ENCODE measurements around the gene CEACAM16. TPM values are rescaled to one million over a fixed set of nuclear protein-coding genes. Genes with fewer than 3 reads are reported as not detected.

Gene CEACAM16
- total RNA-seq, 1 donor from 2014 or later = not detected

DNA sequence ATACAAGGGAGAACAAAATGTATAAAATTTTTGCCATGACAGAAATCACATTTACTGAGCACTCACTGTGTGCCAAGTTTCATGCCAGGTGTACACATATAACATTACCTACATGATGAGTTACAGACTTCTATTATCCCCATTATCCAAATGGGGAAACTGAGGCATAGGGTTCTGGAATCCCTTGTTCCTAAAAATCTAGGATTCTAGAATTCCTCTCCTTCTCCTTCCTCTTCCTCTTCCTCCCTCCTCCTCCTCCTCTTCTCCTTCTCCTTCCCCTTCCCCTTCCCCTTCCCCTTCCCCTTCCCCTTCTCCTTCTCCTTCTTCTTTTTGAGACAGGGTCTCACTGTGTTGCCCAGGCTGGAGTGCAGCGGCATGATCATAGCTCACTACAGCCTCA, 35.4 kb downstream of the CEACAM16 start:
- no peak for DNase-seq (ENCODE audit: extremely low spot score in 2 of 2)
- no peaks in the 10 kb centered on the region for H3K36me3 ChIP-seq
- no peak overlapping the region for H3K4me3 ChIP-seq
- intact Hi-C loops (cut with DNase I) = no loop called here
- H3K27ac ChIP-seq = no peak overlapping the region
- TF ChIP-seq POLR2AphosphoS5 (IDR thresholded peaks at IDR 0.05; ENCODE audit: insufficient read depth in 1 of 2, low read depth in 1 of 2) (no peak), POLR2A (IDR thresholded peaks at IDR 0.05) (no peak)
- TF ChIP-seq, protein P1, sequence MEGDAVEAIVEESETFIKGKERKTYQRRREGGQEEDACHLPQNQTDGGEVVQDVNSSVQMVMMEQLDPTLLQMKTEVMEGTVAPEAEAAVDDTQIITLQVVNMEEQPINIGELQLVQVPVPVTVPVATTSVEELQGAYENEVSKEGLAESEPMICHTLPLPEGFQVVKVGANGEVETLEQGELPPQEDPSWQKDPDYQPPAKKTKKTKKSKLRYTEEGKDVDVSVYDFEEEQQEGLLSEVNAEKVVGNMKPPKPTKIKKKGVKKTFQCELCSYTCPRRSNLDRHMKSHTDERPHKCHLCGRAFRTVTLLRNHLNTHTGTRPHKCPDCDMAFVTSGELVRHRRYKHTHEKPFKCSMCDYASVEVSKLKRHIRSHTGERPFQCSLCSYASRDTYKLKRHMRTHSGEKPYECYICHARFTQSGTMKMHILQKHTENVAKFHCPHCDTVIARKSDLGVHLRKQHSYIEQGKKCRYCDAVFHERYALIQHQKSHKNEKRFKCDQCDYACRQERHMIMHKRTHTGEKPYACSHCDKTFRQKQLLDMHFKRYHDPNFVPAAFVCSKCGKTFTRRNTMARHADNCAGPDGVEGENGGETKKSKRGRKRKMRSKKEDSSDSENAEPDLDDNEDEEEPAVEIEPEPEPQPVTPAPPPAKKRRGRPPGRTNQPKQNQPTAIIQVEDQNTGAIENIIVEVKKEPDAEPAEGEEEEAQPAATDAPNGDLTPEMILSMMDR (IDR thresholded peaks at IDR 0.05) = no peak
- no peaks in the 10 kb centered on the region for H3K27me3 ChIP-seq
- H3K4me1 ChIP-seq = no peaks in the 10 kb centered on the region
- H3K9me3 ChIP-seq = no peaks in the 10 kb centered on the region

DNA sequence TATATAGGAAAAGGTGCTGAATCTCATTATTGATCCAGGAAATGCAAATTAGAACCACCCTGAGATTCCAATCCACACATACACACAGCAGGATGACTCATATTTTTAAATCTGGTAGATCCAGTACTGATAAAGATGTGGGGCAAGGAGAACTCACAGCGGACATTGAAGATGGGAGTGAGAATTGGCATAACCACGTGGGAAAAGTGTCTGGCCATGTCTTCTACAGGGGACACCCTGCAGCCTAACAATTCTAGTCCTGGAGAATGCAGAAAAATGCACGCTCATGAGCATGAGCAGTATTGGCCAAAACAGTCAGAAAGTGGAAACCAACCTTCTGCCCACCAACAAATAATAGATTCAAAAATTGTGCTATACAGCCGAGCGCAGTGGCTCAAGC, 36.1 kb downstream of the CEACAM16 start:
- Histone ChIP-seq H3K9me3 (no peaks in the 10 kb centered on the region), H3K27ac (no peak overlapping the region), H3K4me3 (no peak overlapping the region), H3K27me3 (no peaks in the 10 kb centered on the region), H3K4me1 (no peaks in the 10 kb centered on the region), H3K36me3 (no peaks in the 10 kb centered on the region)
- TF ChIP-seq POLR2AphosphoS5 (IDR thresholded peaks at IDR 0.05; ENCODE audit: insufficient read depth in 1 of 2, low read depth in 1 of 2) (no peak), POLR2A (IDR thresholded peaks at IDR 0.05) (no peak)
- TF ChIP-seq, protein P1 (IDR thresholded peaks at IDR 0.05) = no peak
- intact Hi-C loops (cut with DNase I) = no loop called here
- no peak for DNase-seq (ENCODE audit: extremely low spot score in 2 of 2)

DNA sequence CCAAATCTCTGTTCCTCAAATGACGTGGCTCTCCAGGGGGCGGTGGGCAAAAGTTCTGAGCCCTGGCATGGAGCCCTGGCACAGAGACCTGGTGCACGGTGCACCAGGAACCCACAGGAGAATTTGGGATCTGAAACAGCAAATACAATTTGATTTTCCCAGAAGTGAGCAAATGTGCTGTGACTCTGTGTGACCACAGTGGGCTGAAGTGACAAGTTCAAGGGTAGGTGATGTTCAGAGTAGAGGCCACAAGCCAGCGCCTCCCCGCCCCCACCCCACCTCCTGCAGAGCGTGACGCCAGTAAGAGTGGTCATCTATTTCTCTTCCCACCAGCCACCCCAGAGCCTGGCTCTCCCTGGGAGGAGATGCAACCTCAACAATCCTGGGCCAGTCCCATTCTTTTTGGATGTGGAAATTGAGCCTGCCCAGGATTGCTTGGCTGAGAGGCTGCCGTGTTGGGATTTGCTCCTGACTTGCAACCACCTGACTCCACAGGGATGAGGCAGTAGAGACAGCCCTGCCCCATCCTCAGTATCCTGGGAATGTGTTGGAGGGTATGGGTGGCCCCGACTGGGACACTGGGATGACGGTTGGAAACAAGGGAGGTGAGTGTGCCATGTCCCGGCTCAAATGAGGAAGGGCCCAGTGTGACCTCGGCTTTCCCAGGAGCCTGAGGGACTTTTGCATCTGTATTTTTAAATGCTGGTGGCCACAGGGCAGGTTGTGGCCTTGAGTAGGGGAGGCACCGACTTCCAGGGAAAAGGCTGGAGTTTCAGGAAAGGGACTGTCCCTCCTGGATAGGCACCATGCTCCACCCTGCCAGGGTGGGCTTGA, 38.5 kb downstream of the CEACAM16 start:
- no peak for DNase-seq (ENCODE audit: extremely low spot score in 2 of 2)
- H3K9me3 ChIP-seq = no peaks in the 10 kb centered on the region
- H3K27ac ChIP-seq = no peak overlapping the region
- no peak overlapping the region for H3K4me3 ChIP-seq
- intact Hi-C loops (cut with DNase I) = no loop called here
- TF ChIP-seq POLR2AphosphoS5 (IDR thresholded peaks at IDR 0.05; ENCODE audit: insufficient read depth in 1 of 2, low read depth in 1 of 2) (no peak), POLR2A (IDR thresholded peaks at IDR 0.05) (no peak)
- TF ChIP-seq, protein P1 (IDR thresholded peaks at IDR 0.05) = no peak
- H3K27me3 ChIP-seq = no peaks in the 10 kb centered on the region
- H3K4me1 ChIP-seq = peaks cover 21% of the 10 kb centered on the region
- H3K36me3 ChIP-seq = no peaks in the 10 kb centered on the region

DNA sequence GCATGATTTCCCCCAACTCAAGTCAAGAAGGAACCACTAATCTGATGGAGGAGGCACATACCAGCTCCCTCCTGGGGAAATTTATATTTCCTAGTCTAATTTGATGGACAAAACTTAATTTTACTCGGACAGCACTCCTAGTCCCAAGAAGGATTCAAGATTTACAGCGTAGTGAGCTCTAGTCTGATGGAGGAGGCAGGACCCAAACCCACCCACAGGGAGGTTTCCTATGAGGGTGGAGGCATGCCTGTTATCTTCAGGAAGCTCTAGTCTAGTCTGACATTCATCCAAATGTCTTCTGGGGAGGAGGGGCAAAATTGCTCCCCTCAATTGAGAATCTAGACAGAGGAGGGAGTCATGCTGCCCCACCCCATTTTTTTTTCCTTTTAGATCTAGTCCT, 39.2 kb downstream of the CEACAM16 start:
- no peaks in the 10 kb centered on the region for H3K9me3 ChIP-seq
- intact Hi-C loops (cut with DNase I) = no loop called here
- H3K4me1 ChIP-seq = peaks cover 28% of the 10 kb centered on the region

More for the DNA sequence above, 39.2 kb downstream of the CEACAM16 start:
- no peaks in the 10 kb centered on the region for H3K27me3 ChIP-seq
- no peak overlapping the region for H3K4me3 ChIP-seq
- no peak overlapping the region for H3K27ac ChIP-seq
- TF ChIP-seq, protein P1 (IDR thresholded peaks at IDR 0.05) = no peak
- TF ChIP-seq POLR2A (IDR thresholded peaks at IDR 0.05) (no peak), POLR2AphosphoS5 (IDR thresholded peaks at IDR 0.05; ENCODE audit: insufficient read depth in 1 of 2, low read depth in 1 of 2) (no peak)
- DNase-seq (ENCODE audit: extremely low spot score in 2 of 2) = no peak
- H3K36me3 ChIP-seq = no peaks in the 10 kb centered on the region

Measured in vagina (tissue), 2 donors.